Lung (tissue), 12 donors: Measurements from ENCODE around the gene CPM. TPM values are rescaled to one million over a fixed set of nuclear protein-coding genes. Genes with fewer than 3 reads are reported as not detected.
A peak's percentile ranks its signal among the peaks of the same experiment; 100 is the strongest.

Experiments
- ATAC-seq: fragments of 200-7000 bp; cut with Tn5 transposase; one replicate; pipeline ENCODE4 v1.9.1; 2020; ENCODE audit warnings: moderate number of reproducible peaks; ENCODE audit not compliant: insufficient read depth, low FRiP score
- DNase-seq, 3 donors: peaks; one replicate each; pipeline ENCODE4 v3.0.0-alpha.2; 2013 to 2017
- H3K27ac ChIP-seq, 2 donors: one replicate each; pipeline ENCODE4 v1.5.1; 2013; ENCODE audit warnings: mild to moderate bottlenecking in 2 of 2, moderate library complexity in 2 of 2, control low read depth in 1 of 2, inconsistent platforms in 1 of 2, low read depth in 1 of 2, low read length in 1 of 2
- H3K27me3 ChIP-seq, 3 donors: one replicate each; pipeline ENCODE4 v1.5.1; 2013; ENCODE audit warnings: low read length in 2 of 3; ENCODE audit not compliant: control insufficient read depth in 3 of 3, insufficient read depth in 3 of 3
- H3K36me3 ChIP-seq, 4 donors: one replicate each; pipeline ENCODE4 v1.5.1; 2013; ENCODE audit warnings: low read length in 4 of 4, mild to moderate bottlenecking in 1 of 4, moderate library complexity in 1 of 4; ENCODE audit not compliant: control insufficient read depth in 4 of 4, insufficient read depth in 4 of 4
- H3K4me1 ChIP-seq, 5 donors: one replicate each; pipeline ENCODE4 v1.5.1; 2013; ENCODE audit warnings: low read length in 5 of 5, mild to moderate bottlenecking in 2 of 5, moderate library complexity in 1 of 5; ENCODE audit not compliant: control insufficient read depth in 5 of 5, insufficient read depth in 5 of 5
- H3K4me3 ChIP-seq: one replicate; pipeline ENCODE4 v1.5.1; 2013; ENCODE audit warnings: mild to moderate bottlenecking, control low read depth, moderate library complexity
- H3K9ac ChIP-seq, 2 donors: one replicate each; pipeline ENCODE4 v1.5.1; 2013; ENCODE audit warnings: low read length in 2 of 2, control low read depth in 1 of 2; ENCODE audit not compliant: insufficient read depth in 1 of 2
- H3K9me3 ChIP-seq, 4 donors: one replicate each; pipeline ENCODE4 v1.5.1; 2013; ENCODE audit warnings: low read length in 3 of 4, mild to moderate bottlenecking in 1 of 4, moderate library complexity in 1 of 4; ENCODE audit not compliant: control insufficient read depth in 4 of 4, insufficient read depth in 3 of 4
- CTCF ChIP-seq: IDR thresholded peaks from 2 replicates; pipeline ENCODE4 v1.5.1; 2012; ENCODE audit warnings: mild to moderate bottlenecking; ENCODE audit errors: control extremely low read depth, extremely low read depth
- WGBS, 2 donors: extraction: QIAGEN DNeasy Blood & Tissue Kit; methylation state at CpG; one replicate each; pipeline ENCODE4 v1.1.7; 2013; 5-methylcytosine and 5-hydroxymethylcytosine counted together
- polyA plus RNA-seq, 2 donors: library from polyadenylated mRNA; stranded (reverse); fragments of 200-250 nt; gene quantifications; one replicate each; pipeline ENCODE4 v1.2.1, GENCODE V29; 2013
- total RNA-seq, 2 donors: library from RNA; depleted of rRNA in 1 of 2; stranded (reverse); fragments of >200 nt in 1 of 2; gene quantifications; one replicate each; pipeline ENCODE4 v1.2.1, GENCODE V29; 2014 to 2021
- donor health status: control.
- donor health status: control.
- donor health status: Bipolar disorder and iron deficiency.
- donor health status: healthy.
- donor health status: DM: yes; HTN: yes; CAD: no.

CPM gene
- total and polyA plus RNA-seq, 4 donors: 66.6 to 241 (median 136) TPM

GRCh38 chr12:68878846-68879245 lies 54.1 kb downstream of the CPM start:
- no peaks in the 10 kb centered on the region for H3K9me3 ChIP-seq
- 98 to 99% methylated on average over 4 of the region's 4 CpGs for WGBS, 2 donors
- ATAC-seq (no peak), DNase-seq (no peak)
- H3K36me3 ChIP-seq: peaks cover 0 to 3% (median under 1%) of the 10 kb centered on the region in 4 donors
- H3K9ac ChIP-seq: no peak overlapping the region
- no peak overlapping the region for H3K4me3 ChIP-seq
- H3K27ac ChIP-seq: no peak overlapping the region
- no peaks in the 10 kb centered on the region for H3K27me3 ChIP-seq
- TF ChIP-seq CTCF: no peak
- no peaks in the 10 kb centered on the region for H3K4me1 ChIP-seq

GRCh38 chr12:68878283-68878682 lies 54.7 kb downstream of the CPM start:
- no peaks in the 10 kb centered on the region for H3K27me3 ChIP-seq
- peaks cover 0 to 3% (median under 1%) of the 10 kb centered on the region in 4 donors for H3K36me3 ChIP-seq
- DNase-seq: no peak
- H3K4me3 ChIP-seq: no peak overlapping the region
- H3K9me3 ChIP-seq: no peaks in the 10 kb centered on the region
- no peak overlapping the region for H3K9ac ChIP-seq
- no peaks in the 10 kb centered on the region for H3K4me1 ChIP-seq
- ATAC-seq: no peak
- H3K27ac ChIP-seq: no peak overlapping the region
- no peak for TF ChIP-seq CTCF
- 92 to 94% methylated on average over 4 of the region's 4 CpGs for WGBS, 2 donors

DNA sequence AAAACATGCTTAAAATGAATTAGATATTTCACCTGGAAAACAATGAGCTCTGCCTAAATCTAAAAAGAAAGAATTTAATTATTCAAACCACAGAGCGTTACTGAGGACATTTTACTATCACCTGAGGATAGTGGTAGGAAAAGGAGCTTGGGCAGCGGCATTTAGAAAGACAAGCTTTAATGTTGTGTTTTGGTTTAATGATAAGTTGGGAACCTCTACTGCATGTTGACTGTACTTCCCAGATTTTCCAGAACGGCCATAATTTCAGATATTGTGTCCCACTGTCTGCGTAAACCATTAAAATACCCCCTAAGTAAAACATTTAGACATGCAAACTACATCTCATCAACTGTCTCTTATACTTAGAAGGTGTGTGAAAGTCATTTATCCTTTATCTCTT lies 55.4 kb downstream of the CPM start:
- H3K9me3 ChIP-seq: no peaks in the 10 kb centered on the region
- H3K27ac ChIP-seq: no peak overlapping the region
- DNase-seq (no peak), ATAC-seq (no peak)
- no peak overlapping the region for H3K4me3 ChIP-seq
- H3K27me3 ChIP-seq: no peaks in the 10 kb centered on the region
- no peaks in the 10 kb centered on the region for H3K4me1 ChIP-seq
- H3K36me3 ChIP-seq: peaks cover 0 to 2% (median under 1%) of the 10 kb centered on the region in 4 donors
- WGBS, 2 donors: 96% methylated on average over 4 of the region's 4 CpGs
- H3K9ac ChIP-seq: no peak overlapping the region
- TF ChIP-seq CTCF: no peak

- H3K4me1 ChIP-seq: no peaks in the 10 kb centered on the region
- peak in 1 of 3 donors; percentile 12 for DNase-seq
These were observed 56.5 kb downstream of the CPM start for GRCh38 chr12:68876461-68876860.

More at GRCh38 chr12:68876461-68876860, 56.5 kb downstream of the CPM start:
- H3K36me3 ChIP-seq: peaks cover 0 to 5% (median 0%) of the 10 kb centered on the region in 4 donors
- no peak overlapping the region for H3K27ac ChIP-seq
- H3K4me3 ChIP-seq: no peak overlapping the region
- no peak for TF ChIP-seq CTCF
- no peaks in the 10 kb centered on the region for H3K27me3 ChIP-seq
- no peak for ATAC-seq
- H3K9me3 ChIP-seq: no peaks in the 10 kb centered on the region
- H3K9ac ChIP-seq: no peak overlapping the region
- 10 to 19% methylated on average over 4 of the region's 4 CpGs for WGBS, 2 donors
